MCF 10A (cell line): ENCODE results near the gene MAD2L1. TPM values are rescaled to one million over a fixed set of nuclear protein-coding genes. Genes with fewer than 3 reads are reported as not detected.

Source experiments
- BruUV-seq: library from RNA; stranded (reverse); fragments of 400-500 nt; replicated peaks from 2 replicates; lab custom pipeline; 2021; lab: Mats Ljungman, UMichigan
- CTCF ChIA-PET: fragments of 300-600 bp; sonication (Branson Sonifier 250); formaldehyde crosslinking; extraction: SDS; loops from one replicate; lab custom pipeline; 2021; ENCODE audit warnings: antibody characterized with exemption, inconsistent platforms; lab: Yijun Ruan, JAX
- POLR2A ChIA-PET: fragments of 300-600, 350-650 bp; sonication (Branson Sonifier 250); formaldehyde crosslinking; extraction: SDS; loops from one replicate; lab custom pipeline; 2020; ENCODE audit warnings: antibody characterized with exemption, inconsistent platforms; lab: Yijun Ruan, JAX
- DNase-seq: peaks from one replicate; pipeline ENCODE4 v3.0.0-alpha.2; 2018; ENCODE audit not compliant: unreplicated experiment
- H3K27ac Mint-ChIP-seq: one replicate; pipeline ENCODE4 v1.8.0; 2022; ENCODE audit warnings: mild to moderate bottlenecking, low read depth, mixed read lengths; ENCODE audit not compliant: unreplicated experiment
- H3K27me3 Mint-ChIP-seq: one replicate; pipeline ENCODE4 v1.8.0; 2022; ENCODE audit warnings: mixed read lengths; ENCODE audit not compliant: insufficient read depth, unreplicated experiment
- H3K36me3 Mint-ChIP-seq: one replicate; pipeline ENCODE4 v1.8.0; 2022; ENCODE audit warnings: mild to moderate bottlenecking, moderate library complexity, mixed read lengths; ENCODE audit not compliant: insufficient read depth, unreplicated experiment
- H3K4me1 Mint-ChIP-seq: one replicate; pipeline ENCODE4 v1.8.0; 2022; ENCODE audit warnings: mixed read lengths; ENCODE audit not compliant: insufficient read depth, unreplicated experiment
- H3K4me3 Mint-ChIP-seq: one replicate; pipeline ENCODE4 v1.8.0; 2022; ENCODE audit warnings: mild to moderate bottlenecking, moderate library complexity, mixed read lengths; ENCODE audit not compliant: unreplicated experiment
- H3K9me3 Mint-ChIP-seq: one replicate; pipeline ENCODE4 v1.8.0; 2022; ENCODE audit warnings: mixed read lengths; ENCODE audit not compliant: unreplicated experiment
- CTCF ChIP-seq: fragments of 200-600 bp; IDR thresholded peaks from one replicate; pipeline ENCODE4 v1.8.0; 2022; ENCODE audit warnings: antibody characterized with exemption, mild to moderate bottlenecking; ENCODE audit not compliant: unreplicated experiment
- intact Hi-C: fragments of 100-400 bp; cut with micrococcal nuclease; formaldehyde crosslinking; loops from 2 replicates; pipeline ENCODE4 v1.14.1; 2022
- total RNA-seq: library from RNA; stranded (reverse); gene quantifications from 2 replicates; pipeline ENCODE4 v1.2.3, GENCODE V29; 2022

Gene MAD2L1
- total RNA-seq, 1 experiment from 2014 or later: 26.8 TPM

- CTCF ChIA-PET: interaction anchor here (0.7 kb wide), 1 partner anchor 452 kb away, joined by 3 read pairs; no protein-coding TSS in a partner anchor
- H3K4me1 Mint-ChIP-seq: no peaks in the 10 kb centered on the region
- POLR2A ChIA-PET: no interaction called here
Measured at GRCh38 chr4:120017939-120018692, 48.5 kb downstream of the MAD2L1 start.

GRCh38 chr4:120011725-120012124, 54.9 kb downstream of the MAD2L1 start:
- Mint-ChIP-seq H3K4me1 (no peaks in the 10 kb centered on the region), H3K27me3 (no peaks in the 10 kb centered on the region), H3K4me3 (no peak overlapping the region), H3K27ac (no peak overlapping the region), H3K9me3 (no peaks in the 10 kb centered on the region), H3K36me3 (no peaks in the 10 kb centered on the region)
- ChIA-PET POLR2A (no interaction called here), CTCF (interaction anchor here (1.0 to 1.2 kb wide), 2 partner anchors 11 to 44 kb away, joined by 3 to 5 read pairs; no protein-coding TSS in a partner anchor)
- TF ChIP-seq CTCF: no peak
- BruUV-seq: no TSS peak
- intact Hi-C loops: no loop called here
- DNase-seq: no peak

More at GRCh38 chr4:120017939-120018692, 48.5 kb downstream of the MAD2L1 start:
- TF ChIP-seq CTCF: no peak
- DNase-seq: no peak
- intact Hi-C loops: no loop called here
- Mint-ChIP-seq H3K27me3 (no peaks in the 10 kb centered on the region), H3K9me3 (no peaks in the 10 kb centered on the region), H3K36me3 (no peaks in the 10 kb centered on the region), H3K4me3 (no peak overlapping the region), H3K27ac (no peak overlapping the region)
- no TSS peak for BruUV-seq

- no peaks in the 10 kb centered on the region for H3K27me3 Mint-ChIP-seq
- H3K9me3 Mint-ChIP-seq: no peaks in the 10 kb centered on the region
- no peaks in the 10 kb centered on the region for H3K4me1 Mint-ChIP-seq
- no peak for DNase-seq
- no peak overlapping the region for H3K4me3 Mint-ChIP-seq
- H3K27ac Mint-ChIP-seq: no peak overlapping the region
- BruUV-seq: no TSS peak
- ChIA-PET CTCF (interaction anchor here (0.6 kb wide), 2 partner anchors 103 to 368 kb away, joined by 3 read pairs; no protein-coding TSS in a partner anchor), POLR2A (no interaction called here)
- no peak for TF ChIP-seq CTCF
- intact Hi-C loops: no loop called here
- no peaks in the 10 kb centered on the region for H3K36me3 Mint-ChIP-seq
Measured at GRCh38 chr4:120010646-120011045, 56.0 kb downstream of the MAD2L1 start.

GRCh38 chr4:120009731-120010130, 56.9 kb downstream of the MAD2L1 start:
- H3K4me3 Mint-ChIP-seq: no peak overlapping the region

More at GRCh38 chr4:120009731-120010130, 56.9 kb downstream of the MAD2L1 start:
- no peaks in the 10 kb centered on the region for H3K36me3 Mint-ChIP-seq
- no TSS peak for BruUV-seq
- no peaks in the 10 kb centered on the region for H3K9me3 Mint-ChIP-seq
- H3K27me3 Mint-ChIP-seq: no peaks in the 10 kb centered on the region
- H3K4me1 Mint-ChIP-seq: no peaks in the 10 kb centered on the region
- POLR2A ChIA-PET: no interaction called here
- no peak overlapping the region for H3K27ac Mint-ChIP-seq
- CTCF ChIA-PET: no interaction called here
- peak; percentile 64 for DNase-seq
- no peak for TF ChIP-seq CTCF
- intact Hi-C loops: no loop called here
